Left kidney (tissue), 2 donors: Measurements from ENCODE around the gene TAAR1. TPM values are rescaled to one million over a fixed set of nuclear protein-coding genes. Genes with fewer than 3 reads are reported as not detected.
"Not testable (repeated sequence)": the region's sequence is repeated elsewhere in the genome, so short reads cannot be mapped to it uniquely, and the experiment has no call there.

Experiments used
- DNase-seq: peaks from one replicate; pipeline ENCODE4 v3.0.0-alpha.2; 2013
- polyA plus RNA-seq: library from polyadenylated mRNA; unstranded; fragments of 120-200 nt; gene quantifications from one replicate; pipeline ENCODE4 v1.2.1, GENCODE V29; 2013; ENCODE audit not compliant: insufficient read length

TAAR1 gene
- polyA plus RNA-seq, 1 donor: not detected

DNA sequence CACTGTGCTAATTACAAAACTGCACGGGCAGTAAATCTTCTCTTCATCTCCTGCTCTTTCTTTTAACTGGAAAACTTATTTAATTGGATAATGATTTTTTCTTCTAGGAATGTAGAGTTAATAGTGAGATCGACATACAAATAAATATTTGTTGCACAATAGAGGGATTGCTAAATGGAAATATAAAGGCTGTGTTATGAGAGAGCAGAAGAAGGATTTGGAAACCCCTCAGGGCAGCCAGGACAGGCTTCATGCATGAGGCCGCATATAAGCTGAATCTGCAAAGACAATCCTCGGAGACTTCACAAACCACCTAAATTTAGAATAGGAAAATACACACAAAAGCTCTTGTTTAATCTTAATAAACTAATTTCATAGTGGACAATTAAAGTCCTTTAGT, 2.9 kb upstream of the TAAR1 start:
- DNase-seq: no peak

DNA sequence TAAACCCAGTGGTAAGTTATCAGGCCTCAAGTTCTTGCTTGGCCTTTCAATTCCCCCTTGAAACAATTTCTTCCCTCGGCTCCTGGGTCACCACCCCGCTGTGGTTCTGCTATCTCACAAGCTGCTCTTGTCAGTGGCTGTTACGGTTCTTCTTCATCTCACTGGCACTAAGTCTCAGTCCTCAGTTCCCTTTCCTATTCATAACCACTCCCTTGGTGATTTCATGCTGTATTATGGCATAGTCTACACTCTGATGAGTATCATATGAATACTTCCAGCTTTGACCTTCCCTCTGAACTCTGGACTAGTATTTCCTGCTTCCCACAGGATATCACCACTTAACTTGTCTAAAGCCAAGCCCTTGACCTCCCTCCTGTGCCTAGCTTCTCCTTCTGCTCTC, 7.9 kb downstream of the TAAR1 start:
- DNase-seq: no peak

DNA sequence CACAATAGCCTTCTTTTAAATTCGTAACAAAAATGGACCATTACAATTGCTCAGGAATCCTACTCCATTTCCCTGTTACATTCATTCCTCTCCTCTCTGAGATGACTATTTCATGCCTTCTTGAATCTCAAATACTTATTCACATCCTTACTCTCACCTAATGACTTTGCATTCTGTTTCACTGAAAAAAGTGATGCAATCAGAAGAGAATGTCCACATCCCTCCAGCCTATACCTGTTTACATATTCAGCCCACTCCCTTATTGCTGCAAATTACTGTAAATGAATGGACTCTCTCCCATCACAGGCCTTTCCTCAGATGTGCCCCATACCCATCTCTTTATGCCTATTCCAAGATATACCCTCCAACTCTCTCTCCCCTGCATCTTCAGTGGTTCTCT, 8.6 kb downstream of the TAAR1 start:
- no peak for DNase-seq

DNA sequence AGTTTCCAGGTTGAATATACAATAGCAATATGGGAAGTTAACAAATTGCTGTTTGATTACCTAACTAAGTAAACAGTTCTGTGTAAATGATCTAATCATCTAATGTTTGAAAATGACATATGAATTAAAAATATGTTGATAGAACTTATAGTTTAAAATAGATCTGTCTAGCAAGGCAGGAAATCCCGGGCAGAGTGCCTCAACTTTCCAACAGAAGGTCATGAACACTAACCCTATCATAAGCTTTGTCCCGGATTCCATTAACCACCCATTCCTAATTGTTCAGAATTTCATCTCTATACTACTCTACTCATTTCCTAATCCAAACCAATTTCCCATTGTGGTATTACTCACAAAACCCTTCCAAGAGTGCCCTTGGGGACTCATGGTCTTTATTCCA, 10.2 kb downstream of the TAAR1 start:
- DNase-seq: no peak

DNA sequence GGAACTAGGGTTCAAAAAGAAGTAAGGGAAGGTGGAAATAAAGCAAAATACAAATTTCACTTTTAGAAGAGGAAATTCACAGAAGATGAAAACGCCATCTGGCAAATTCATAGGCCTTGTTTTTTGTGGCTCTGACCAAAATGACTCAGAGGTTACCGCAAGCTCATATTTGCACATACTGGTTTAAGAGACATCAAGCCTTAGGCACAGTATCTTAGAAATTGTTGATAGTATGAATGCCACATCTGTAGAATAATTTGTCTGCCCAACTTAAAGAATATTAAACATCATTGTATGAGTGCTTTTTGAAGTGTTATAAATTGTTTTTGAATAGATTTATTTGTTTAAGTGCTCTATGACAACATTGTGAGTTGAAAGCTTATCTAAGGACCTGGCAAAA, 10.6 kb downstream of the TAAR1 start:
- DNase-seq: no peak

DNA sequence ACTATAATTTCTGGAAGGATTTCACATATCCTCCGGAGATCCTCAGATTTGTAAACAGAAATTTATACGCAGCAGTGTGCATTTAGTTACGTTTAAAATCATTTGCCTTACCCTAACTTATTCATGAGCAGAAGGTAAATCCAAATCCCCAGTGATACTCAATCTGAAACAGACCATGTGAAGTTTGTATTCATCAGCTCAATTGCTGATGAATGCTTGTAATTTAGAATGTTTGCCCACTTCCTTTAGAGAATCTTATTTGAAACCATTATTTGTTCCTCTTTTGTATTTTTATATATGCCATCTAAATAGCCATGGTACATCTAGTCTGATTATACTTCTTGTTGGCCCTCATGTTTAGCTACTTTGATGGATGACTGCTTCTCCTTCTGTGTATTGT, 15.4 kb downstream of the TAAR1 start:
- DNase-seq: no peak

DNA sequence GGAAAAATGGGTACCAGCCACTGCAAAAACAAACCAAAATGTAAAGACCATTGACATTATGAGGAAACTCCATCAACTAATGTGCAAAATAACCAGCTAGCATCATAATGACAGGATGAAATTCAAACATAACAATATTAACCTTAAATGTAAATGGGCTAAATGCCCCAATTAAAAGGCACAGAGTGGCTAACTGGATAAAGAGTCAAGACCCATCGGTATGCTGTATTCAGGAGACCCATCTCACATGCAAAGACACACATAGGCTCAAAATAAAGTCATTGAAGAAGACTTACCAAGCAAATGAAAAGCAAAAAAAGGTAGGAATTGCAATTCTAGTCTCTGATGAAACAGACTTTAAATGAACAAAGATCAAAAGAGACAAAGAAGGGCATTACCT, 21.8 kb downstream of the TAAR1 start:
- DNase-seq: not testable (repeated sequence)

DNA sequence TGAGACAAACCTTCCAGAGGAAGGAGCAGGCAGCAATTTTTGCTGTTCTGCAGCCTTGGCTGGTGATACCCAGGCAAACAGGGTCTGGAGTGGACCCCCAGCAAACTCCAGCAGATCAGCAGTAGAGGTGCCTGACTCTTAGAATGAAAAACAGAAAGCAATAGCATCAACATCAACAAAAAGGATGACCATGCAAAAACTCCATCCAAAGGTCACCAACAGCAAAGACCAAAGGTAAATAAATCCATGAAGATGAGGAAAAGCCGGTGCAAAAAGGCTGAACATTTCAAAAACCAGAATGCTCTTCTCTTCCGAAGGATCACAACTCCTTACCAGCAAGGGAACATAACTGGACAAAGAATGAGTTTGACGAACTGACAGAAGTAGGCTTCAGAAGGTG, 23.1 kb downstream of the TAAR1 start:
- DNase-seq: not testable (repeated sequence)

DNA sequence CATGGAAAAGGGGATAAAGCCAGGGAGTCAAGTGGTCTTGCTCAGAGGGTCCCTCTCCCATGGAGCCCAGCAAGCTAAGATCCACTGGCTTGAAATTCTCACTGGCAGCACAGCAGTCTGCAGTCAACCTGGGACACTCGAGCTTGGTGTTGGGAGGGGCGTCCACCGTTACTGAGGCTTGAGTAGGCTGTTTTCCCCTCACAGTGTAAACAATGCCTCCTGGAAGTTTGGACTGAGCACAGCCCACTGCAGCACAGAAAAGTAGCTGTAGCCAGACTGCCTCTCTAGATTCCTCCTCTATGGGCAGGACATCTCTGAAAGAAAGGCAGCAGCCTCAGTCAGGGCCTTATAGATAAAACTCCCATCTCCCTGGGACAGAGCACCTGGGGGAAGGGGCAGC, 23.7 kb downstream of the TAAR1 start:
- DNase-seq: not testable (repeated sequence)

DNA sequence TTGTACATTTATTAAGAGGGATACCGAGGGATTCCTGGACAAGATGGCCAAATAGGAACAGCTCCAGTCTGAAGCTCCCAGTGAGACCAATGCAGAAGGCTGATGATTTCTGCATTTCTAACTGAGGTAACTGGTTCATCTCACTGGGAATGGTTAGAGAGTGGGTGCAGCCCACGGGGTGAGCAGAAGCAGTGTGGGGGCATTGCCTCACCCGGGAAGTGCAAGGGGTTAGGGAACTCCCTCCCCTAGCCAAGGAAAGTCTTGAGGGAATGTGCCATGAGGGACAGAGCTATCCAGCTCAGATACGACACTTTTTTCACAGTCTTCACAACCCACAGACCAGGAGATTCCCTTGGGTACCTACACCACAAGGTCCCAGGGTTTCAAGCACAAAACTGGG, 24.2 kb downstream of the TAAR1 start:
- DNase-seq: no peak

DNA sequence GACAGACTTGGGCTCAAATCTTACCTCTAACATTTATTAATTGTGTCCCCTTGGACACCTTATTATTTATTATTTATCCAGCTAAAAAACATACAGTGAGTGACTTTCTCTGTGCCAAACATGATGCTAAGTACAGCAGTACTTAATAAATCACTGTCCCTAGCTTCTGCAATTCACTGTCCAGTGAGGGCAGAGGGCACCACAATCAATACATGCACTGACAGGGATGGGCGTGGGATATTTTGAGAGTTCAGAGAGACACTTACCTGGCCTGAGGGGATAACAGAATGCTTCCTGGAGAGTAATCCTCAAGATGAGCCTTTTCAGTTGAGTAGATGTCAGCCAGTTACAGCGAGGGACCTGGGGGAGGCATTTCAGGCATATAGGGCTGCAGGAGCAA, 25.6 kb downstream of the TAAR1 start:
- DNase-seq: no peak

DNA sequence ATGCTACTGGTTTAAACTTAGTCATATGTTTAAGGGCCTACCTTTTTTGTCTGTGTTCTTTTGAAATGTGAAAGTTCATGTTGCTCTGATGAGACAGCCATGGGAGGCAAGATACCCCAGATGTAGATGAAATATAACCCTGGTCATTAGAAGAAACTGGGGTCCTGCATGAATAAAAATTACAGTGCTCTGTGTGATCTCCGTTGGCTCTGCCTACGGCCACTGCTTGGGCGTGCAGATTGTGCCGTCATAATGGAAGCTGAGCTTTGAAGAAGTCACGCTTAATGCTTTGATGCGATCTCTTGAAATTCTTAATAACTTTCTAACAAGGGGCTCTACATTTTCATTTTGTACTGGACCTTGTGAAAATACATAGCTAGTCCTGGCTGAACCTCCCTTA, 34.8 kb downstream of the TAAR1 start, which contains the start of gene TAAR2:
Gene TAAR2 (minus strand): TSS at position 101 of the 400 bp plus-strand sequence. CDS start 0 bp downstream, at position 101.
- DNase-seq: no peak

DNA sequence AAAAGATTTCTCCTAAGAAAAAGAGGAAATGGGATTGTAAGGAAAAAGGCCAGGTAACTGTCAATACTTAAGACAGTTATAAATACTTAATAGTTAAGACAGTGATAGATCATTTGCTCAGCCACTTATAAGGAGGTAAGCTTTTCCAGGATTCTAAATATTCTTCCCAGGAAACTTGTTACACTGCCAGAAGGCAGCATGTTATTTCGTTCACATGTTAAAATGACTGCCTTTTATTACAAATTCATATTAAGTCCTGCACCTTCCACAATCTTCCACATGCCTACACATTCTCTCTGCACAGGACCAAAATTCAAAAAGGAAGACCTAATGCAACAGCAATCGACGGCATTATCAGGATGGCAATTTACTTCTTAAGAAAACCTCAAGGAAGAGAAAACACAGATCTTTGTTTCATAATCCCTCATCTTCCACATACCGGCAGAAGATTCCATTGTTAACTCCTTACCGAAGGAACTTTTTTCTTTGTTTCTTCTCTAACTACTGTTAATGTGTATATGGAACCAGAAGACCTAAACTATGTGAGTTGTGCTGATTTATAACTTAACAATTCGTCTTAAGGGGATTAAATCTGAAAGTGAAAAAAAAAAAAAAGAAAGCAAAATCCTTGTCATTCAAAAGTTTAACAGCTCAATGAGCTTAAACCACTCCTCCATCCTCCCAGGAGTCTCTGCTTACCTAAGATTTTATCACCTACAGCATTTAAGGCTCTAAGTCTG, 35.7 kb downstream of the TAAR1 start:
- peak; percentile 6 for DNase-seq

DNA sequence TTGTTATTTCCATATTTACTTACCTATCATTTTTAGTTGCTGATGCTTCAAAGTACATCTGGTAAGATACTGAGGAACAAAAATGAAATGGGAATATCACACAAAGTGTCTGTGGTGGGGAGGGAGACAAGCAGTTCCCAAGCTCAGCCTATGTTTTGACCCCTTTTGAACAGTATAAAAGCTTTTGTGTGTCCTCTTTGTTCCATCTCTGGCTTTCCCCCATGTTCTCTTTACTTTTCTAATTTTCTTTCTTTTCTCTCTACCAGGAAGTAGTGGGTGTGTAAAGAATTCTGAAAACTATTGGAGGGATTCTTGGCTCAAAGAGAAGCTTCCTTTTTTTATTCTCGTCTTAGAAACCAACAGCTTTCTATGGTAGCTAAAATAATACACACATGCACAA, 42.3 kb downstream of the TAAR1 start:
- DNase-seq: no peak

DNA sequence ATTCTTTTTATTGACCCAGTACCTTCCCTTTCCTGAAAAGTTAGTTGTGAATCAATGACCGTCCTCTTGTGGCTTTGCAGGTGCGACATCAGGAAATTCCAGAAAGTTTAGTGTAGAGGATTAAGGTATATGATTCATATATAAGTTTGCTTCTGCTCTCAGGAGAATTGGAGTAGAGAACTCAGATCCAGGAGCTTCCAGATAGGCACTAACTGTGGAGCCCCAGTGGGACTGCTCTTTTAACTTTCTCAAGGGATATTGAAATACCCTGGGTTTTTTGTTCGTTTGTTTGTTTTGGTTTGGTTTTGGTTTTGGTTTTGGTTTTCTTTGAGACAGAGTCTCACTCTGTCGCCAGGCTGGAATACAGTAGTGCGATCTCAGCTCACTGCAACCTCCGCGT, 44.4 kb downstream of the TAAR1 start:
- no peak for DNase-seq

DNA sequence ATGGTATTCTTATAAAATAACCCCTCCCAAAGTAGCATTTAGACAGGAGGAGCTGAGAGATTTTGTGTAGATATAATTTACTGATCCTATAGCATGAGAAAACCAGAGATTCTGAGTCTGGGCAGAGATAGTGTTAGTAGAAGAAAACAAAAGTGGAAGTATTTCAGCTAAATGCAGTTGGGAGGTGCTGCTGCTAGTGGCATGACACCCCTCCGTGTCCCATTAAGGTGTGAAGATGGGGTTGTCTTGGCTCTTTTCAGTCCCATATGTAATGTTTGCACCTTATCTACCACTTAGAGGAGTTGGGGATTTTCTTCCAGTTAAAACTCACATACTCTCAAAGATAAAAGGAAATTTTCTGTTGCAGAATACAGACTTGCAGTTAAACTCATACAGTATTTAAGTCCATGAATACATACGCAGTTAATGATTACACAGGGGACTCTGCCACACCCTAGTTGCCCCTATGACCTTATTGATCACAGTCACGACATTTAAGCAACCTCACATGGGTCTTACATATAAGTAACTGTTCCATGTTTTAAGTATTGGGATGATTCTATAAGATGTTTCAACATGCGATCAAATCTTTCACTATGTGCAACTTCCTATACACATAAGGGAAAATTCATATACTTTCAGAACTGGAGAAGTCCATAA, 46.4 kb downstream of the TAAR1 start:
- DNase-seq: no peak

DNA sequence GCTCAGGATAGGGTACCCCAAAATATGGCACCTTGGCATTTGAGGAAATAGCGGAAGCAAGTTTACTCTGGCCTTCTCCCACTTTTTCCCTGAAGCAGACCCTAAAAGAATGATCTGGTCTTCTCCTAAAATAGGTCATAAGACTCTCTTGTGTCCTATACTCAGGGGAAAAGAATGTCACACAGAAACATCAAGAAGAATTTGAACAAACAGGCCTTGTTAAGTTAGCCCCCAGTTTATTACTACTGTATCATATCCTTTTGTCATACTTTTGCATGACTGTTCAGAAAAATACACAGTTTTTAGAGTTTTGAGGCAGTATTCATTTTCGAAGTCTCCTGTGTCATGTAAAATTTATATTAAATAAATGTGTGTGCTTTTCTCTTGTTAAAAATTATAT, 47.4 kb downstream of the TAAR1 start:
- DNase-seq: no peak

DNA sequence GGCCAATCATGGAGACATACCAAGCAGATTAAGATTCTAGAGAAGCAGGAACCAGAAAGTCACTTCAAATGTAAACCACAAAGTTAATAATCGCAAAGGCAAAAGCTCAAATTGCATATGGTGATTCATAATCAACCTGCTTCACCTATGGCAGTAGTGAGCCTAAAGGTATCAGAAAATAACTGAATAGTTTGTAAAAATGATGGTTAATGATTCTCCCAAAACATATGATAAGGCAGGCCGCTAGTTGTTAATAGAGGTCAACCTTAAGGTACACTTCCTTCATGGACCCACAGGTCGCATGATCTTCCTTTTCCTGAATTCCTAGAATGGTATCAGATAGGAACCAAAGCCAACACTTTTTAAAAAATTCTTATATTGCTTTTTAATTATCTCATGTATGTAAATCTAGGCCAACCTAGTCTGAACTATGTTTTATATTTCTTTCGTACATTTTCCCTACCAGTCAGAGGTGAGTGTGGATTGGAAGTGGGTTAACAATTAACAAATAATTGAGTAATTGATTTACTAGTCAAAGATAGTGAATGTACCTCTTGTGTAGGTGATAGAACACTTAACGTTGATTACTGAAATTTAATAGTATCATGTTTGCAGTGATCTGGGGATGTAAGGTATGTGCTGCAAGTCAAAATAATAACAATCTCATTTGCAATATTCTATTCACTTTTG, 51.3 kb downstream of the TAAR1 start:
- no peak for DNase-seq

DNA sequence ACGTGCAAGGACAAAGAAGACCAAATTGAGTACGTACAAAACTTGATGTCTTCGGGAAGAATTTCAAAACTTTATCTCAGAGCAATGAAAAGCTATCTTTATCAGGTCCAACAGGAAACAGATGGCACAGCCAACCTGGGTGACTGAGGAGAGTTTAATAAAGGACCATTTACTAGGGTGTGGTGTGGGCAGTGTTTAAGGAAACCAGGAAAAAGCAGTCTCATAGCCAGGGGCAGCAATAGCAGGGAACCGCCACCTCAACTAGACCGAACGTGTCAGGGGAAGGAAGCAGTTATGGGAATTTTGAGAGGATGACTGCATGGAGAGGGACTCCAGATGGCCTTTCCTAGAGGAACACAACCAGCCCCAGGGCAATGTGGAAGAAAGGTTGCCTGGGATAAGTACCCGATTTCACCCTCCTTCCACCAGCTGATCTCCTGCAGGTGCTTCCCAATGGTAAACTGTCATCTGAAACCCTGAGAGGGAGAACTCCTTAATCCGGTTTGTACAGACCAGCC, 54.3 kb downstream of the TAAR1 start:
- no peak for DNase-seq

DNA sequence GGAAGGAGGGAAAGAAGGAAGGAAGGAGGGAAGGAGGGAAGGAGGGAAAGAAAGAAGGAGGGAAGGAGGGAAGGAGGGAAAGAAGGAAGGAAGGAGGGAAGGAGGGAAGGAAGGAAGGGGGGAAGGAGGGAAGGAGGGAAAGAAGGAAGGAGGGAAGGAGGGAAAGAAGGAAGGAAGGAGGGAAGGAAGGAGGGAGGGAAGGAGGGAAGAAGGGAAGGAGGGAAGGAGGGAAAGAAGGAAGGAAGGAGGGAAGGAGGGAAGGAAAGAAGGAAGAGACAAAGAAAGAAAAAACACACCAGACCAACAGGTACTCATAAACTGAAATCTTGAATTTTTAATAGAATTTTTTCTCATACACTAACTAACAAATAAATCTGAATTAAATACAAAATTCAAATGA, 58.1 kb downstream of the TAAR1 start:
- not testable (repeated sequence) for DNase-seq

DNA sequence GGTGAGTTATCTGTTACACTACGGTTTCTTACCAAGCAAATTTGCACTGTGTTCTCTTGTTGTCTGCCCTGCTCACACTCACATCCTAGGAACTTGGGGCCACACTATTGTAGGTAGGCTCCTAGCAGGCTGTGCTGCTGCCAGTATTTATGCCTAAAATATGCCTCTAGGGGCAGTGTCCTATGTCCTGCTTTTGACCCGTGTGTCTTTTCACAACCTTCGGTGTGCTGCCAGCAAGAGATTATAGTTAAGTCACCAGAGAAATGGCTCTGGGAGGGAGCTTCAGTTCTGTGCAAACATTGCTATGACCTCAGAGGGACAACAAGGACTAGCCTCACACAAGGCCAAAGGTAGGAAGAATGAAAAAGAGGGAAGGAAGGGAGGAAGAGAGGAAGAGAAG, 60.5 kb downstream of the TAAR1 start:
- DNase-seq: no peak

DNA sequence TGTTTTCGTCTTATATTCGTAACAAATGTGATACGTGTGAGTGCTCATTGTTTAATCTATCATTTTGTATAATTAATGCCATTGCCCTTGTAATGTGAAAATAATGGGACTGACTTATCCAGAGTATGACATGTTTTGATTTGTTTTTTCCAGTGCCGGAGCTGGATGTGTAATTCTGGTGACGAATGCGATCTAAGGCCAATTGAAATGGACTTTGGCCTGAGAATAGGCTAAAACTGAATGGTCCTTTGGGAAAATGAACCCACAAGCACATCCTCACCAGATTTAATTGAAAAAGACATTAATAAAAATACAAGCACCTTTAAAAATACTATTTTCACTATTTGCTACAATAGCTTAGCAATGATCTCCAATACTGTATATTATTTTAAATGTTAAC, 62.8 kb downstream of the TAAR1 start:
- no peak for DNase-seq
